ENCODE results near the gene ATP5F1A. TPM values are rescaled to one million over a fixed set of nuclear protein-coding genes. Genes with fewer than 3 reads are reported as not detected.

Gene ATP5F1A
- total RNA-seq, 1 donor, result 759 TPM

DNA sequence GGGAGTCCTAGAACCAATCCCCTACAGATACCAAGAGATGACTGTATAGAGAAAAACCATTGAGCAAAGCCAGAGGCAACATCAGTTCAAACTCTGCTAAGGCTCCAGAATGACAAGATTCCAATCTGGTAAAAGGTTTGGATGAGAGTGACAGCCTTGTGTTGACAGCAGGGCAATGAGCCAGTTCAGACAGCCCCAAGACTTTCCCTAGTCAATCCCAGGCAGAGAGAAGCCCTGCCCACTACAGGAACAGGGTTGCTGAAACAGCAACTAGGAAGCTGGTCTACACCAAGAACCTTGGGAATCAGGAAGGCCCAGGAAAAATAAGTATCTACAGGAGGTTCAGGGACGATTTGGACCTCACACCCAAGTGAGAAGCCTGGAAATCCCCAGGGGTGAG lies 29.3 kb downstream of the ATP5F1A start:
- DNase-seq (ENCODE audit: low read depth), result no peak
- H3K4me3 ChIP-seq (ENCODE audit: low read depth, low read length), result no peak overlapping the region
- TF ChIP-seq, protein P1, sequence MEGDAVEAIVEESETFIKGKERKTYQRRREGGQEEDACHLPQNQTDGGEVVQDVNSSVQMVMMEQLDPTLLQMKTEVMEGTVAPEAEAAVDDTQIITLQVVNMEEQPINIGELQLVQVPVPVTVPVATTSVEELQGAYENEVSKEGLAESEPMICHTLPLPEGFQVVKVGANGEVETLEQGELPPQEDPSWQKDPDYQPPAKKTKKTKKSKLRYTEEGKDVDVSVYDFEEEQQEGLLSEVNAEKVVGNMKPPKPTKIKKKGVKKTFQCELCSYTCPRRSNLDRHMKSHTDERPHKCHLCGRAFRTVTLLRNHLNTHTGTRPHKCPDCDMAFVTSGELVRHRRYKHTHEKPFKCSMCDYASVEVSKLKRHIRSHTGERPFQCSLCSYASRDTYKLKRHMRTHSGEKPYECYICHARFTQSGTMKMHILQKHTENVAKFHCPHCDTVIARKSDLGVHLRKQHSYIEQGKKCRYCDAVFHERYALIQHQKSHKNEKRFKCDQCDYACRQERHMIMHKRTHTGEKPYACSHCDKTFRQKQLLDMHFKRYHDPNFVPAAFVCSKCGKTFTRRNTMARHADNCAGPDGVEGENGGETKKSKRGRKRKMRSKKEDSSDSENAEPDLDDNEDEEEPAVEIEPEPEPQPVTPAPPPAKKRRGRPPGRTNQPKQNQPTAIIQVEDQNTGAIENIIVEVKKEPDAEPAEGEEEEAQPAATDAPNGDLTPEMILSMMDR (IDR thresholded peaks at IDR 0.05; ENCODE audit: insufficient read depth, low read depth, low read length), result no peak

DNA sequence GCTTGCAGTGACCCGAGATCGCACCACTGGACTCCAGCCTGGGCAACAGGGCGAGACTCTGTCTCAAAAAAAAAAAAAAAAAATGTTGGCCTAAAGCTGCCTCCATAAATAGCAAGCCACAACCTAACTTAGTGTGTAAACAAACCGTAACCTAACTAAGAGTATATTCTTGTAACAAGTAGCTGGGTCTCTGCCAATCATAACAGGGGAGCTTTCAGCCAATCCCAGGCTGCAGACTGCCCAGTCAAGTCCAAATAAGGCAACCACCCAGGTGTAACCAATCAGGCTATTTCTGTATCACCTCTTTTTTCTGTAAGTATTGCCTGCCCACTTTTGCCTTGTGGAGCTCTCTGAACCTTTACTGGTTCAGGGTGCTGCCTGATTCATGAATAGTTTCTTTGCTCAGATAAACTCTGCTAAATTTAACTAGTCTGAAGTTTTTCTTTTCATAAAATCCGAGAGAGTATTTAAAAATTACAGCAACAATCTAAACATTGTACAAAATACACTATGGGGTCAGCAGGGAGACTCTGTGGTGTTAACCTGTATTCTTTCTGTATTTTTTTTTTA lies 30.6 kb downstream of the ATP5F1A start:
- H3K4me3 ChIP-seq (ENCODE audit: low read depth, low read length), result no peak overlapping the region
- peak; percentile 37 for DNase-seq (ENCODE audit: low read depth)
- TF ChIP-seq, protein P1 (IDR thresholded peaks at IDR 0.05; ENCODE audit: insufficient read depth, low read depth, low read length), result no peak

DNA sequence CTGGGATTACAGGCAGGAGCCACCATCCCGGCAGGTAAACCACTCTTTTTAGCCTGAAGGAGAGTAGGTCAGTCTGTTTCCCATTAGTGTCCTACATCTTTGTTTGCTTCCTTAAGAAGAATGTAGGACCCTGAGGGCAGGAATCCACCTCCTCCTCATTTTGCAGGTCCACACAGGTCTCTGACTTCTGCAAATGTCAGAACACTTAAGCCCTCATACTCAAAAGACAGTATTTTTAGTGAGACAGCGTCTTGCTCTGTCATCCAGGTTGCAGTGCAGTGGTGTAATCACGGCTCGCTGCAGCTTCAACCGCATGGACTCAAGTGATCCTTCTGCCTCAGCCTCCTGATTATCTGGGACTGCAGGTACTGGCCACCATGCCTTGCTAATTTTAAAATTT lies 35.3 kb downstream of the ATP5F1A start:
- no peak for DNase-seq (ENCODE audit: low read depth)
- TF ChIP-seq, protein P1 (IDR thresholded peaks at IDR 0.05; ENCODE audit: insufficient read depth, low read depth, low read length), result no peak
- no peak overlapping the region for H3K4me3 ChIP-seq (ENCODE audit: low read depth, low read length)

DNA sequence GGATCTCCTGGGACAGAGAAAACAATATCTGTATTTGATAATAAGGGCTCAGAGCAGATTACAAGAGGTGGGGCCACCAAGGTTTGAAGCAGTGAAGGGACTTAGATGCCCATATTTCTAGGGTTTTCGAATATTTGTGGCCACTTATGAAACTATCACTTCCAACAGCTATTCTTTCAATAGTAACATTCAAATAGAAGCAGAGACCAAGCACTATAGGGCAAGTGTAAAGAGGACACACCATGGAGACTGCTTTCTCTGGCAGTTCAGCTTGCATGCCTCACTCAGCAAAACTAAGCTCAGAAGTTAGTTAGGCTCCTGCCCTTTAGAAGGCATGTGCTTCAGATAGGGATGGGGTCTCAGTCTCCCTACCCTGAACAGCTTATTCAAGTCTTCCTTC lies 36.3 kb downstream of the ATP5F1A start:
- H3K4me3 ChIP-seq (ENCODE audit: low read depth, low read length), result no peak overlapping the region
- no peak for DNase-seq (ENCODE audit: low read depth)
- TF ChIP-seq, protein P1 (IDR thresholded peaks at IDR 0.05; ENCODE audit: insufficient read depth, low read depth, low read length), result no peak

DNA sequence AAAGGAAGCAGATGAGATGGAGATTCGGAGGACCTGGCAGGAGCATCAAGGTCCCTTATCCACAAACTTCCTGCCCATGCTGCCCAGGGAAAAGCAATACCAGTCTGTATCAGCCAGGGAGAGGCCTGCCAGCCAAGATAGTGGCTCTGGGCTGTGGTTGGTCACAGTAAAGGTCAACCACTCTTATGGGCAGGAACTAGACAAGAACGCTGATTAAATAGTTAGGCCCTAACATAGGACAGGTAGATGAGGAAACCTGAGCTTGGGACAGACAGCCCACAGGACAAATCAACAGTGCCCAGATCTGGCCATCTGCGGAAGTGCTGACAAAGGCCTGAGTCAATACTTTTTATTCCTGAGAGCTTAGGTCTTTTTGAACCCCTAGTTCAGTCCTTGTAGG lies 36.7 kb downstream of the ATP5F1A start:
- no peak overlapping the region for H3K4me3 ChIP-seq (ENCODE audit: low read depth, low read length)
- TF ChIP-seq, protein P1 (IDR thresholded peaks at IDR 0.05; ENCODE audit: insufficient read depth, low read depth, low read length), result no peak
- no peak for DNase-seq (ENCODE audit: low read depth)

DNA sequence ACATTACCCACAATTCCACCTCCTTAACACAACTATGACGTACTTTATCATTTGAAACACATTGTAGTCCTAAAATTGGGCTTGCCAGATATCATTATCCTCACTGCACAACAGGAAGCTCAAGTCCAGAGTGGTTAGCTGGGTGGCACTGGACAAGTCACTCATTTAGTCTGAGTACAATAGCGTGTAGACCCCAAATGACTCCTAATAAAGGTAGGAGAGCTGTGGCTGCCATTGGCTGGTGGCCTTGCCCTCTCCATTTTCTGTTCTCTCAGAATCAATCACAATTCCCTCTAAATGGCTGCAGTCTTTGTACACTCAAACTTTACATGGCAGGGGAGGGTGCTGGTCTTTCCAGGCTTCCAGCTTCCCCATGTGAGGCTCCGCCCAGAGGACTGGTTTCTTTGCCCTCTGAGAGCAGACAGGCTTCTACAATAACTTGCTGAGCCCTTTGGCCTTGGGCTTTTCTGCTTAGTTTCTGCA lies 37.7 kb downstream of the ATP5F1A start:
- DNase-seq (ENCODE audit: low read depth), result no peak
- TF ChIP-seq, protein P1 (IDR thresholded peaks at IDR 0.05; ENCODE audit: insufficient read depth, low read depth, low read length), result no peak
- H3K4me3 ChIP-seq (ENCODE audit: low read depth, low read length), result no peak overlapping the region

DNA sequence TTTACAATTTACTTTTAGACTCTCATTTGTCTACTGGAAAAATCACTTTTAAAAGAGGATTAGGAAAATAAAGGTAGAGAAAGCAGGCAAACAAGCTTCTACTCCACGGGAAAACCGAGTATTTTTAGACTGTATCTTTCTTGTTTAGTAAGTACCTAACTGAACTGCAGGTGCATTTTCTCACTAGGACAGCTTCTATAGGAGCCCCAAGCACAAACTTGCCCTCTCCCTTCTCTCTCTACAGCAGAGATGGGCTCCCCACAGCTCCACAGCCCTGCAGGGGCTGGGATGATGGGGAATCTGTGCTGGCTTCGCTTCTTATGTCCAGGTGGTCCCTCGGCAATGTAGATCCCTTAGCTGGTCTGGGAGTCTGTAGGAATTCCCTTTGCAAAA lies 42.3 kb downstream of the ATP5F1A start:
- TF ChIP-seq, protein P1 (IDR thresholded peaks at IDR 0.05; ENCODE audit: insufficient read depth, low read depth, low read length), result no peak
- H3K4me3 ChIP-seq (ENCODE audit: low read depth, low read length), result no peak overlapping the region
- no peak for DNase-seq (ENCODE audit: low read depth)
